Stimulated activated naive CD4-positive, alpha-beta T cell (primary cell): Measurements from ENCODE around the gene DHPS.
"Not testable (repeated sequence)": the region's sequence is repeated elsewhere in the genome, so short reads cannot be mapped to it uniquely, and the experiment has no call there.

ENCODE experiments used
- DNase-seq, 6 experiments: peaks; one replicate each; lab custom pipeline; 2025; lab: John Stamatoyannopoulos, UW

Gene DHPS

DNA sequence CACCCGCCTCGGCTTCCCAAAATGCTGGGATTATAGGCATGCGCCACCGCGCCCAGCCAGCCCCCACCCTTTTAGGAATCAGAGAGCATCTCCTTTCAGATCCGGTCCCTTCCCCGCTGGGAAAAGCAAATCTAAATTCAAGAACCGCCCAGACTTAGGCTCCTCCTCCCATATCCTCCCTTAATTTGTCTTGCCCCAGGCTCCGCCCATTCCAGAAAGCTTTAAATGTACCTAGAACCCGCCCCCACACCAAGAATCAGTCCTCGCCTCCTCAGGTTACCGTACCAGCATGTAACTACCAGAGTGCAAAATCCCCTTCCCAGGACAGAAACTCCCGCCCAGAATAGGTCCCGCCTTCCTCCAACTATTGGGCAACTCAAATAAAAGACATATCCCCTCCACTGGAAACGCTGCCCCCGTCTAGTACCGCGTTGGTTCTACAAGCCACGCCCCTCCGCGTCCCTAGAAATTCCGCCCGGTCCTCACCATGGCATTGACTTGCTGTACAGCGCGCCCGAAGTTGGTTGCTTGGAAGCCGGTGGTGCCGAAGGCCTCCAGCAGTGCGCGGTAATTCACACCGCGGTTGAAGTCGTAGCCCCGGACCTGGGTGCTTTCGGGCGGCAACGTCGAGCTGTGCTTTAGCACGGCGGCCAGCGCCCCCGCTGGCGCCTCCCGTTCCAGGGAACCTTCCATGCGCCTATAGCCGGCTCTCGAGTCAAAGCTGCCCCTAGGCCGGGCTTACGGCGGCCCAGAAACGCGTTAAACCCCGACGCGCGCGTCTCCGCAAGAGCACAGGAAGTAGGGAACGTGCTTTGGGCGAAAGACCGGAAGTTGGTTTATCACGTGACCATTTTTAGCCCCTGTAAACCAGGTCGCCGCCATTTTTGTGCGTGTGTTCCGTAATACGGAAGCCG lies at the start of gene DHPS:
DHPS (minus strand) TSS at position 807 of the 914 bp plus-strand sequence; CDS start at position 693, 114 bp downstream.
- peak; percentile 75 to 93 (median 90) for DNase-seq

DNA sequence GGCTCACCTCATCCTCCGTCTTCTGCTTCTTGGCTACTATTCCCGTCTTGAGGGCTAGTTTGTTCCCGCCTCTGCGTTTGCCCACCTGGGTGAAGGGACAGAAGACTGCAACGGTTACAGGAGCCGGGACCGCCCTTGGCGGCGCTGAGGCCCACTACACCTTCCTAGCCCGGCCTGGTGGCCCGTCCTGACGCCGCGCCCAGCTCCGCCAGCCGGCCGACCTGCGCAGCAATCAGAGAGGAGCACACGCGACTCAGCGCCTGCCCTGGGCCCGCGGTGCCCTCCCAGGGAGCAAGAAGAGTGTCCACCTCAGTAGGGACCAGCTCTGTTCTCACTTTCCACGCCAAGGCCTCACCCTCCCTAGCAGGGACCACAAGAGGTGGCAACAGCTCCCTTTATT lies 49.7 kb upstream of the DHPS start:
- no peak for DNase-seq

DNA sequence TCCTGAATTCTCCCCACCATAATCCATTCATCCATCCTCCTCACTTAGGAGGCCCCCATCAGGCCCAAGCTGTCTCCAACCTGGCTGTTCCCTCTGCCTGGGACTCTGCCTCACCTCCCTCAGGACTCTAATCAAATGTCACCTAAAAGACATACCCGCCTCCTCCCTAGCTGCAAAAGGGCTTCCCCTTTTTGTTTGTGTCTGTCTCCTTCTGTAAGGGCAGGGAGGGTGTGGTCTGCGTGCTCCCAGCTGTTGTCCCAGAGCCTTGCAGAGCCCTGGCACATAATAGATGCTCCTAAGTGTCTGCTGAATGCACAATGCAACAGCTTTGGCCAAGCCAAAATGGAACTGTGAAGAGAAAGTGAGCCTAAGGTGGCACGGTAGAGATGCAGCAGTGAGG lies 48.4 kb upstream of the DHPS start:
- no peak for DNase-seq

DNA sequence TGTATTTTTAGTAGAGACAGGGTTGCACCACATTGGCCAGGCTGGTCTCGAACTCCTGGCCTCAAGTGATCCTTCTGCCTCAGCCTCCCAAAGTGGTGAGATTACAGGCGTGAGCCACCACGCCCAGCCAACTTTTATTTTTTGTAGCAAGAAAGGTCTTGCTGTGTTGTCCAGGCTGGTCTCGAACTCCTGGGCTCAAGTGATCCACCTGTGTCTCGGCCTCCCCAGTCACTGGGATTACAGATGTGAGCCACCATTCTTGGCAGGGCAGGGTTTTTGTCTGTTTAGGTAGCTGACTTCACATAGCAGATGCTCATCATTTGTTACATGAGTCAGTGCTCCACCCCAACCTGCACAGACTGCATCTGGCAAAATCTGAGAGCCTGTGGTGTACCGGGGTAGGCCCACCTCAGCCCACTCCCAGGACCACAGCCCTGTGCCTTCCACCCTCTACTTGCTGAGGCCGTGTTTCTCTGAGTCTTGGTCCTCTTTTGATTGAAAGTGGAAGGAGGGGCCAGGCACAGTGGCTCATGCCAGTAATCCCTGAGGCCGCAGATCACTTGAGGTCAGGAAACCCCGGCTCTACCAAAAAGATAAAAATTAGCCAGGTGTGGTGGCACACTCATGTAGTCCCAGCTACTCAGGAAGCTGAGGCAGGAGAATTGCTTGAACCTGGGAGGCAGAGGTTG lies 46.2 kb upstream of the DHPS start:
- DNase-seq, result no peak

DNA sequence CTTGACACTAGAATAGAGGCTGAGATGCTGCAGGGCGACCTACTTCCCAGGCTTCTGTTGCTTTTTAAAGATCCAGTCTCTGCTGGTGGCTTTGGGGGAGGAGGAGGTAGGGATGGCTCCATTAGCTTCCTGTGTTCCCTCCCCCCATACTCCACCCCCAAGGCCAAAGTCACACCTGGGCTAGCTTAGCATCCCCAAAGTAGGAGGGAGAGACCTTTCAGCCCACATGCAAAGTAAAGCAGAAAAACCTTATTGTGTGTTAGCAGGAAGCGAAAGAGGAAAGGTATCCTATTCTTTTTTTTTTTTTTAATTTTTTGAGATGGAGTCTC lies 45.3 kb upstream of the DHPS start:
- DNase-seq, result no peak

DNA sequence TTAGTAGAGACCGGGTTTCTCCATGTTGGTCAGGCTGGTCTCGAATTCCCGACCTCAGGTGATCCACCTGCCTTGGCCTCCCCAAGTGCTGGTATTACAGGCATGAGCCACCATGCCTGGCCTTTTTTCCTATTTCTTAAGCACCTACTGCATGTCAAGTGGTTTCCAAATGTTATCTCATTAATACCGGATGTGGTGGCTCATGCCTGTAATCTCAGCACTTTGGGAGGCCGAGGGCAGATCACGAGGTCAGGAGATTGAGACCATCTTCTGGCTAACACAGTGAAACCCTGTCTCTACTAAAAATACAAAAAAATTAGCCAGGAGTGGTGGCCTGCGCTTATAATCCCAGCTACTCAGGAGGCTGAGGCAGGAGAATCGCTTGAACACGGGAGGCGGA lies 43.9 kb upstream of the DHPS start:
- DNase-seq, result not testable (repeated sequence)

DNA sequence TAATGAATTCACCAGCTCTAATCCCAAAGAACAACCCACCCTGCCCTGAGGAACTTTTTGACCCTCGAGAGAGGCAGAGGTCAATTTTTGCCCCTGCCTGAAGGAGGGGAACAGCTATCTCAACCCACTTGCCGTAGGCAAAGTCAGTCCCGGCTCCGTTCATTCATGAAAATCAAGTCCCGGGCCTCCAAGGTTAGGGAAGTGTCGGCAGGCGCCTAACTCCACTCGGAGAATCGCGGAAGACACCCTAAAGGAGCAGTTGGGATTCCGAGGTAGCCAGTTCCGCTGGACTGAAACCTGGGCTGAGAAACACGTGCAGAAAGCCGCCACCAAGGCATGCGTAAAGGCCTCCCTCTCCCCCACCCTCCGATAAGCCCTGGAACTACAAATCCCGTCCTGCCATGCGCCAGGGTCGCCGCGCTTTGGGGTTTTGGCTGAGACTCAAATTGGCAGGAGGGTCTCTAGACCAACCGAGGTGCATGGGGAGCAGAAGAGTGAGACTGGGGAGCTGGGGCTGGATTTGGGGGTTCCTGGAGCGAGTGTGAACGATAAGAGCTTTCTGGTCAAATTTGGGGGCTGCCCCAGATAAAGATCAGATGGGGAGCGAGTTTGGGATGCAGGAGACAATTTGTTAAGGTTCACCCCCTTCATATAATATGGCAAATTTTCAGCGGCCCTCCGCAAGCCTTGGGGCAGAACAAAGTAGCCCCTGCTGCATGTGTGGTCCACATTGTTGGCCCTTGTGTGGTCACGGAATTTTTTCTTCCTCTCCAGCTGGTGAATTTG lies 42.2 kb upstream of the DHPS start, which contains the start of gene TNPO2:
TNPO2 (minus strand) TSS at position 292 of the 786 bp plus-strand sequence. CDS start 2,955 bp downstream, outside the sequence.
- peak; percentile 29 to 61 (median 50) for DNase-seq

DNA sequence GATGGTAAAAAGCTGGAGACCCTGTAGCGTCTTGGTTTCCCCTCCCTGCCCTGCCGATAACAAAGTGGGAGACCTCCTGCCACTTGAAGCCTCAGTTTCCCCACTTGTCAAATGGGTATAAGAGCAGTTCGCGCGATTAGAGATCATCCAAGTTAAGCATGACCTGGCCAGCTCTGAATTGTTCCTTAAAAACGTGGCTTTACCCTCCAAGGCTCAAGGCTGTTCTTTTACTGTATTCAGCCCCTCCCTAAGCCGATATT lies 41.6 kb upstream of the DHPS start:
- no peak for DNase-seq

DNA sequence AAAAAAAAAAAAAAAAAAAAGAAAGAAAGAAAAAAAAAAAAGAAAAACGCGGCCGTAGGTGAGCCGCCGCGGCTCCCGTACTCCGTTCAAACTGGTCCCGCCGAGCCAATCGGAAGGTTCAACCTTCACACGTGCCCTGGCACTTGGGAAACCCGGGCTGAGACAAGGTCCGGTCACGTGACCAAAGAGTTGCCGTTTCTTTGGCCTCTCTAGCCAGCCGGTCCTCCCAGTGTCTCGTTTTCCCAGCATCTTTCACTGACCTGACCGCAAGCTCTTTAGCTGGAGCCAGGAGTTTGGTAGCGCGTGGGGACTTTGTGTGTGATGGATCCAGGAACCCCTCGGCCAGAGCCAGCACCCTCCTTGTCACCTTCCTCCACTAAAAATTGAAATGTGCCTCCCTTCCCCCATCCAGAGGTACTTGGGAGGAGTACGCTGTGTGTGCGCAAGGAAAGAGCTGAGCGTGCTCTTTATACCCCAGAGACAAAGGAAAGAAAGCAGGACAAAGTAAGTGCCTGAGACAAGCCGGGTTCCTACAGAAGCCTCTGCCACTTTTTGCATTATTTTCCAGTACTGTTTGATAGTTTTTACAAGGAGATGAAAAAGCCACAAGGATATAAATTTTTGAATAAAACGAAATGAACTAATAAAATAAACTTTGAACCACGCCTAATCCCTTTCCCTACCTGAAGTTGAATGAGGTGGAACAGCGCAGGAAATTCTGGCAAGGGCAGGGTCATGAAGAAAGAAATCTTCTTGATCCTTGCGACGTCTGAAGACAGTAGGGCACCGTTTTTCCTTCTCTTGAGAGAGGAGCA lies 41.1 kb upstream of the DHPS start:
- DNase-seq, result peak; percentile 81 to 93 (median 92)

DNA sequence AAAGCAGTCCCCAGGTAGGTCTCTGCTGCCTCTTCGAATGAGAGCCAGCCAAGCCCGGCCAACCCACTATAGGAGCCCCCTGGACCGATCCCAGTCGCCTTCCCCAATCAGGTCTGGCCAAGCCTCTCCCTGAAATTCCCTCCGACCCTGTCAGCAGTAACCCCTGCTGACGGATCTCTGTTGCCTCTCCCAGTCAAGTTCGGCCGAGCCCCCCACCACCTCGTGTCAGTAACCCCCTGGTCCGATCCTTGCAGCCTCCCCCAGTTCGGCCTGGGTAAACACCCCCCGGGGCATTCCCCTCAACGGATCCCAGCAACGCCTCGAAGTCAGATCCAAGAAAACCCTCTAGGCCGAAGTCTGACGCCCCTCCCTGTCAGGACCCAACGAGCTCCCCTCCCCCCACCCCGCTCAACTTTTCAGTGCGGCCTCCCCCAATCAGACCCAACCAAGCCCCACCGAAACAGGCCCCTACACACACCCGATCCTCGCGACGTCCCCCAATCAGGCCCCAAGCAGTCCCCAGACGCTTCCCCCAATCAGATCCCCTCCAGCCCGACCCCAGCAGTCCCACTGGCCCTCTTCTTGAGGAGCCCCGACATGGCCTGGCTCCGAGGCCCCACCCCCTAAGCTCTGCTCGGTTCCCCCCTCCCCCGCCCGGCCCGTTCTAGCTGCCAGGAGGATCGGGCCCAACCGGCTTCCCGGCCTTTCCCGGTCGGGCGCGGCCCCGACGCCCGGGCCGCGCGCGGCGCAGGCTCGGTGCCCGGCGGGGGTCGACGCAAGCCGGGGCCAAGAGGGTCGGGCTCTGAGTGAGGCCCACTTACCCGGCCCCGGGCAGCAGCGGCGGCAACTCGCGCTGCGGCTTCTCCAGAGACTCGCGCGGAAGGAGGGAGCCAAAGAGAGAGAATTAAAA lies 40.2 kb upstream of the DHPS start:
- DNase-seq, result peak in 4 of 6 experiments; percentile 45 to 68 (median 56)

DNA sequence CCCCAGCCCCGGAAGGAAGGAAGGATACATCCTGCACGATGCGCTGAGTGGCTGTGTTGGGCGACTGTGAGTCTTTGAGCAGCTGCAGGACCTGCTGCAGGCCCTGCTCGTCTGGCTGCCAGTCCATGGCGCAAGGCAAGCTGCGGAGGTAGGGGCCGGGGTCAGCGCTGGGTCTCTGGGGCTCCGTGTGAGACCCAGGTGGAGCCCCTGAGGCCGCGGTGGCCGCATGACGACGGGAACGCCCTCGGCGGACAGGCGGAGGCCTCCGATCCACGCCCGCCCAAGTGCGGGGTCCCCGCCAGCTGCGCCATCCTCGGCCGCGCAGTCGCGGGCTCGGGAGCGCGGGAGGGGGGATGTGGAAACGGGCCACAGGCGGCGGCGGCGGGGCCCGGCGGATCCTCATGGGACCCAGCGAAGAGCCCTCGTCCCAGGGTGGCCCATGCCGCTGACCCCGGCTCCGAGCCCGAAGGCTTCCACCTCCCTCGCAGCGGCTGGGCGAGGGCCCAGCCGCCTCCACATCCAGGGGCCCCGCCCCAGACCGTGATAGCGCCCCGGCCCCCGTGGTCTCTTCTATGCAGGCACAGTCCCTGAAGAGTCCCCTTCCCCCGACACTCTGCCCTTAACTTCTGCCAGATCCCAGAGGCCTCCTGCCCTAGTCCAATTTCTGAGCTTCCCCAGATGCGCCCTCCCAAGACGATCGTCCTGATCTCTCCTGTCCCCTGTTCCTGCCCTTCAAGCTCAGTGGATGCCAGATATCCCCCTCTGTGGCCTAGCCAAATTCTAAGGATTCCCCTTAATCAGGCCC lies 39.4 kb upstream of the DHPS start:
- peak in 2 of 6 experiments; percentile 1 to 7 for DNase-seq

DNA sequence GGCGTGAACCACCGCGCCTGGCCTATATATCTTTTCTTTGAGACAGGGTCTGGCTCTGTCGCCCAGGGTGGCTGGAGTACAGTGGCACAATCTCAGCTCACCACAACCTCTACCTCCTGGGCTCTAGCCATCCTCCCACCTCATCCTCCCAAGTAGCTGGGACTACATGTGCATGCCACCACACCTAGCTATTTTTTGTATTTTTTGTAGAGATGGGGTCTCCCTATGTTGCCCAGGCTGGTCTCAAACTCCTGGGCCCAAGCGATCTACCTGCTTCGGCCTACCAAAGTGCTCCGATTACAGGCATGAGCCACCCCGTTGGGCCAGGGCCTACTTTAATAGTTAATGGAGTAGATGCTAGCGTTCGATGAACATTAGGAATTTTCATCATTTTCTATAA lies 38.6 kb upstream of the DHPS start:
- DNase-seq, result no peak

DNA sequence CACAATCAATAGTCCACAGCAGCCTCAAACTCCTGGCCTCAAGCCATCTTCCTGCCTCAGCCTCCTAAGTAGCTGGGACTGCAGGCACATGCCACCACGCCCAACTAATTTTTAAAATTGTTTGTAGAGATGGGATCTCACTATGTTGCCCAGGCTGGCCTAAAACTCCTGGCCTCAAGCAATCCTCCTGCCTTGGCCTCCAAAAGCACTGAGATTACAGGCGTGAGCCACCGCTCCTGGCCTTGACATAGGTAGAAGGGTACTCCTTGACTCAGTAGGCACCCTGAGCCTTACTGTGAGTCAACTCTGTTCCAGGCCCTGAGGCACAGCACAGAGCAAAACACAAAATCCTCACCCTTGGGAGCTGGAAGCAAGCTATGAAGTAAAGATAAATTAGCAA lies 34.2 kb upstream of the DHPS start:
- no peak for DNase-seq

DNA sequence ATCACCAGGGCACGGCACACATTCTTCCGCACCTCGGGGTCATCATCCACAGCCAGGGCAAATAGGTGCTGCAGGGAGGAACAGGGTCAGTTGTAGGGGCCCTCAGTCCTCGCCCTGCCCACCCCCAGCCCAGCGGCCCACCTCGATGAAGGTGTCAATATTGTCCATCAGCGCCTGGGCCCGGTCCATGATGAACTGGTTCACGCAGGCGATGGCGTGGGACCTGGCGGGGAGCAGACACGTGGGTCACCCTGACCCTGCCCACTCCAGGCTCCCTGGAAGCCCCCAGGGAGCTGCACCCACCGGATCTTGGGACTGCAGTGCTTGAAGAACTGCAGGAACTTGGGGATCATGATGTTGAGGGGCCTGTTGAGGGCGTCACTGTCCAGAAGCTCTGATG lies 33.4 kb upstream of the DHPS start:
- no peak for DNase-seq

DNA sequence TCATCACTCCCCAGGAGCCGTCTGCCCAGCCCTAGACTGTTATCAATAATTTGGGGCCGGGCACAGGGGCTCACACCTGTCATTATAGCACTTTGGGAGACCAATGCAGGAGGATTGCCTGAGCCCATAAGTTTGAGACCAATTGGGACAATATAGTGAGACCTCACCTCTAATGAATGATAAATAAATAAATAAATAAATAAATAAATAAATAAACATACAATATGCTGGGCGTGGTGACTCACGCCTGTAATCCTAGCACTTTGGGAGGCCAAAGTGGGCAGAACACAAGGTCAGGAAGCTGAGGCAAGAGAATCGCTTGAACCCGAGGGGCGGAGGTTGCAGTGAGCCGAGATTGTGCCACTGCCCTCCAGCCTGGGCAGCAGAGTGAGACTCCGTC lies 31.6 kb upstream of the DHPS start:
- not testable (repeated sequence) for DNase-seq

DNA sequence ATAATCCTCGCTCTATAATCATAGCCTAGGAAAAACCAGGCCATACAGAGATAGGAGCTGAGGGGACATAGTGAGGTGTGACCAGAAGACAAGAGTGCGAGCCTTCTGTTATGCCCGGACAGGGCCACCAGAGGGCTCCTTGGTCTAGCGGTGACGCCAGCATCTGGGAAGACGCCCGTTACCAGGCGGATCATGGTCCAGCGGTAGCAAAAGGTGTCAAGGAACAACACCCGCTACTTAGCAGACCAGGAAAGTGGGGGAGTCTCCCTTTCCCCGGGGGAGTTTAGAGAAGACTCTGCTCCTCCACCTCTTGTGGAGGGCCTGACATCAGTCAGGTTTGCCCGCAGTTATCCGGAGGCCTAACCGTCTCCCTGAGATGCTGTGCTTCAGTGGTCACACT lies 30.4 kb upstream of the DHPS start:
- DNase-seq, result not testable (repeated sequence)

DNA sequence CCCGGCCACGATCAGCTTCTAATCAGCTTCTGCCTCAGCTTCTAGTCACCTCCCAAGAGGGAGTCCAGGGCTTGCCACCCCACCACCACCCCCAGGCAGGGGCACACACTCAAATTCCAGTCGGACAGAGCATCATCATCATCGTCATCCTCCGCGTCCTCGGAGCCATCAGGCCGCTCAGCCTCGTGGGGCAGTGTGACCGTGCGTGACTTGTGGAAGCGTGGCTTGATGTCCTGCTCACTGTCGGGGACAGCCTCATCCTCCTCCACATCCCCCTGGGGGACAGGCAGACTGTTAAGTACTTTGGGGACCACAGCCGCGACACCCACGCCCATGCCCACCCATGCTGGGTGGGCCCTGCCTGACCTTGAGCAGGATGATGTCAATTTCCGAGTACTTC lies 29.5 kb upstream of the DHPS start:
- DNase-seq, result no peak

DNA sequence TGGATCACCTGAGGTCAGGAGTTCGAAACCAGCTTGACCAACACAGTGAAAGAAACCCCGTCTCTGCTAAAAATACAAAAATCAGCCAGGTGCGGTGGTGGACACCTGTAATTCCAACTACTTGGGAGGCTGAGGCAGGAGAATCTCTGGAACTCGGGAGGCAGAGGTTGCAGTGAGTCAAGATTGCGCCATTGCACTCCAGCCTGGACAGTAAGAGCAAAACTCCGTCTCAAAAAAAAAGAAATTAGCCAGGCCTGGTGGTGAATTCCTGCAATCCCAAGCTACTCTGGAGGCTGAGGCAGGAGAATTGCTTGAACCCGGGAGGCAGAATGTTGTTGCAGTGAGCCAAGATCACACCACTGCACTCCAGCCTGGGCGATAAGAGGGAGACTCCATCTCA lies 27.0 kb upstream of the DHPS start:
- no peak for DNase-seq

DNA sequence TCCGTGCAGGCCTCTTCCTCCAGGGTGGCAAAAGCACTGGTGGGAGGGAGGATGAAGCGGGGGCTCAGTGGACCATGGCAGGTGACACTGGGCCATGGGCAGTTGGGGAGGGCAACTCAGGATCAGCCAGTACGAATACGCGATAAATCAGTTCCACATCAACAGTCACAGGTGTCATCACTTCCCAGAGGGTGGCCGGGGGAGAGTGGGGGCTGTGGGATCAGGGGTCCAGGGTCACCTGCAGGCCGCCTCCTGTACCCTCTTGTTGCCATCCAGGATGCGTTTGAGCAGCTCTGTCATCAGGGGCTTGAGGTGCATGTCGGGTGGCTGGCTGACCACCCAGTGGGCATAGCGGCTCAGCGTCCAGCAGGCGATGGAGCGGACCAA lies 24.6 kb upstream of the DHPS start:
- no peak for DNase-seq
